ENCODE data around the gene SOX15. TPM values are rescaled to one million over a fixed set of nuclear protein-coding genes. Genes with fewer than 3 reads are reported as not detected.

SOX15 gene
- total RNA-seq, 4 donors from 2014 or later = 61.9 to 106 (median 77.8) TPM

DNA sequence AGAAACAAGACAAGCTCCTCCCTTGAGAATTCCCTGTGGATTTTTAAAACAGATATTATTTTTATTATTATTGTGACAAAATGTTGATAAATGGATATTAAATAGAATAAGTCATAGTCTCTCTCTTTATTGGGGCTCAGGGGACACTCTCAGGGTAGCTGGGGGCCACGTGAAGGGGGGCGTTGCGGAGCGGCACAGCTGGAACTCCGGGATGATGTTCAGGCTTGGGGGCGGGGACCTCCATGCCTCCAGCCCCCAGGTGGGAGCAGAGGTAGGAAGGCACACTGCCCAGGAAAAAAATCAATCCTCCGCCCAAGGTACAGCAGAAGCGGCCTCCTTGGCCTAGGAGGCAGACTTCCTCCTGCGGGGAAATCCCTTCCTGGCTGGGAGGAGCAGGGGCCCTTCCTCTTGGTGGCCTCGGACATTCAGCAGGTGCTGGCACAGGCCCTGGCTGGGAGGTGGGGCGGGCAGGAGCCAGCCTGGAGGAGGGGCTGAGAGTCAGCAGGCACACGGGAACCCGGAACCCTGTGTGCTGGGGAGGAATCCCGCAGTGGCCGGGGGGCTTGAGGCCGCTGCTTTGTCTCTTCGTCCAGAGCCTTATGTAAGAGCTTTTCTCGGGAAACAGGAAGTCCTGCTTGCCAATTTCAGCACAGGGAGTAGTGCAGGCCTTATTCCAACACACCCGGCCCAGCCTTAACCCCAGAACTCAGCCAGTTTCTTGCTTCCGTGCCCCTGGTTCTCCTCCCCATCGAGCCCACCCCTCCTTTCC is 31.9 kb downstream of the SOX15 start:
- H3K4me3 ChIP-seq (ENCODE audit: low read depth, poor library complexity, severe bottlenecking) = no peak overlapping the region
- intact Hi-C loops (cut with DNase I; ENCODE audit: low total_unique reads) = loop anchor here (10.0 kb wide), 2 partner anchors 63 to 203 kb away; partner anchors contain the start of genes KCTD11 and TMEM95
- DNase-seq (ENCODE audit: low spot score in 2 of 2) = peak; percentile 80 to 95
- WGBS, 2 donors = 3 to 9% methylated on average over 21 of the region's 21 CpGs
- no peak for TF ChIP-seq POLR2A (IDR thresholded peaks at IDR 0.05)

DNA sequence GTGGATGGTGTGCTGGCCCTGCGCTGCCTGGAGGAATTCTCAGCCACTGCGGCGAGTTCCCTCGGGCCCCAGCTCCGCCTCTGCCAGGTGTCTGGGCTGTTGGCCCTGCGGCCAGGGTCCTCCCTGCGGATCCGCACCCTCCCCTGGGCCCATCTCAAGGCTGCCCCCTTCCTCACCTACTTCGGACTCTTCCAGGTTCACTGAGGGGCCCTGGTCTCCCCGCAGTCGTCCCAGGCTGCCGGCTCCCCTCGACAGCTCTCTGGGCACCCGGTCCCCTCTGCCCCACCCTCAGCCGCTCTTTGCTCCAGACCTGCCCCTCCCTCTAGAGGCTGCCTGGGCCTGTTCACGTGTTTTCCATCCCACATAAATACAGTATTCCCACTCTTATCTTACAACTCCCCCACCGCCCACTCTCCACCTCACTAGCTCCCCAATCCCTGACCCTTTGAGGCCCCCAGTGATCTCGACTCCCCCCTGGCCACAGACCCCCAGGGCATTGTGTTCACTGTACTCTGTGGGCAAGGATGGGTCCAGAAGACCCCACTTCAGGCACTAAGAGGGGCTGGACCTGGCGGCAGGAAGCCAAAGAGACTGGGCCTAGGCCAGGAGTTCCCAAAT is 32.6 kb downstream of the SOX15 start:
- DNase-seq (ENCODE audit: low spot score in 2 of 2) = no peak
- intact Hi-C loops (cut with DNase I; ENCODE audit: low total_unique reads) = loop anchor here (10.0 kb wide), 2 partner anchors 62 to 202 kb away; partner anchors contain the start of genes KCTD11 and TMEM95
- TF ChIP-seq, protein P1, sequence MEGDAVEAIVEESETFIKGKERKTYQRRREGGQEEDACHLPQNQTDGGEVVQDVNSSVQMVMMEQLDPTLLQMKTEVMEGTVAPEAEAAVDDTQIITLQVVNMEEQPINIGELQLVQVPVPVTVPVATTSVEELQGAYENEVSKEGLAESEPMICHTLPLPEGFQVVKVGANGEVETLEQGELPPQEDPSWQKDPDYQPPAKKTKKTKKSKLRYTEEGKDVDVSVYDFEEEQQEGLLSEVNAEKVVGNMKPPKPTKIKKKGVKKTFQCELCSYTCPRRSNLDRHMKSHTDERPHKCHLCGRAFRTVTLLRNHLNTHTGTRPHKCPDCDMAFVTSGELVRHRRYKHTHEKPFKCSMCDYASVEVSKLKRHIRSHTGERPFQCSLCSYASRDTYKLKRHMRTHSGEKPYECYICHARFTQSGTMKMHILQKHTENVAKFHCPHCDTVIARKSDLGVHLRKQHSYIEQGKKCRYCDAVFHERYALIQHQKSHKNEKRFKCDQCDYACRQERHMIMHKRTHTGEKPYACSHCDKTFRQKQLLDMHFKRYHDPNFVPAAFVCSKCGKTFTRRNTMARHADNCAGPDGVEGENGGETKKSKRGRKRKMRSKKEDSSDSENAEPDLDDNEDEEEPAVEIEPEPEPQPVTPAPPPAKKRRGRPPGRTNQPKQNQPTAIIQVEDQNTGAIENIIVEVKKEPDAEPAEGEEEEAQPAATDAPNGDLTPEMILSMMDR (IDR thresholded peaks at IDR 0.05) = no peak
- no peak for TF ChIP-seq POLR2A (IDR thresholded peaks at IDR 0.05)
- WGBS, 2 donors = 39 to 48% methylated on average over 14 to 19 of the region's 19 CpGs
- no peak overlapping the region for H3K4me3 ChIP-seq (ENCODE audit: low read depth, poor library complexity, severe bottlenecking)

DNA sequence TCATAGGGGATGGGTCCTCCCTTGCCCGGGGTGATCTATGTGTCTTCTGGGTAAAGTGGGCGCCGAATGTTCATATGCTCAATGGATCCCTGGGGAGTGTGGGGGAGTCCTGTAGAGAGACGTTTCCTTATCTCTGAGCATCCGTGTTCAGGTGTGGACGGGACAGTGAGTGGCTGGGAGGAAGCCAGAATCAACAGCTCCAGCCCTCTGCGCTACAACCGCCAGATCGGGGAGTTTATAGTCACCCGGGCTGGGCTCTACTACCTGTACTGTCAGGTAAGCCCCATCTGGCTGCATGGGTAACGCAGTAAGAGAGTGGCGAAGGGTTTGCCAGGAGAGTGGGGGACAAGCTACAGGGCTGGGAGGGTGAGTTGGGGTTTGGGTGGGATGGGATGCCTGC is 33.3 kb downstream of the SOX15 start:
- 71 to 76% methylated on average over 12 of the region's 12 CpGs for WGBS, 2 donors
- no peak for DNase-seq (ENCODE audit: low spot score in 2 of 2)
- no peak overlapping the region for H3K4me3 ChIP-seq (ENCODE audit: low read depth, poor library complexity, severe bottlenecking)
- intact Hi-C loops (cut with DNase I; ENCODE audit: low total_unique reads) = loop anchor here (10.0 kb wide), 2 partner anchors 62 to 202 kb away; partner anchors contain the start of genes KCTD11 and TMEM95
- TF ChIP-seq, protein P1 (IDR thresholded peaks at IDR 0.05) = no peak
- TF ChIP-seq POLR2A (IDR thresholded peaks at IDR 0.05) = no peak

DNA sequence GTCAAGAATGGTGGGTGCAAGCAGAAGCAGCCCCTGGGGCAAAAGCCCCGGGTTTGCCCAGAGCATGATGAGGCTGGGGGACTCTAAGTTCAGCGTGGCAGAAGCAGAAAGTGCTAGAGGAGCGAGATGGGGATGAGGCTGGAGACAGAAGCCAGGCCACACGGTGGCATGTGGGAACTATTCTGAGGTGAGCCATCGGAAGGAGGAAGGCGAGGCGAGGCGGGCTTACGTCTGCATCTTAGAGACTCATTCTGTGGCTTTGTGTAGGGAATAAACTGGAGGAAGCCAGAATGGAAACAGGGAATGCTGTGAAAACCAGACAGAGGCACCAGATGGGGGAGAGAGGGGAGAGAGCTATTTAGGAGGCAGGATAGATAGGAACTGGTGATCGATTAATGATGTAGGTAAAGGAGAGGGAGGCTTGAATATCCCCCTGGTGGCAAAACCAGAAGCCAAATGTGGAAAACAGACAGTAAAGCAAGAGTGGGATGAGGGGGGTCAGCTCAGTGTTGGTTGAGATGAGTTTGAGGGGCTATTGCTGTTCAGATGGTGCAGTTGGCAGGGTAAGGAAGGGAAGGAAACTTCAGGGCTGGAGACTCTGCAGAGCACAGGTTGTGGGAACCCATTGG is 34.5 kb downstream of the SOX15 start:
- 45 to 57% methylated on average over 10 of the region's 10 CpGs for WGBS, 2 donors
- intact Hi-C loops (cut with DNase I; ENCODE audit: low total_unique reads) = loop anchor here (10.0 kb wide), 2 partner anchors 61 to 201 kb away; partner anchors contain the start of genes KCTD11 and TMEM95
- no peak for DNase-seq (ENCODE audit: low spot score in 2 of 2)
- H3K4me3 ChIP-seq (ENCODE audit: low read depth, poor library complexity, severe bottlenecking) = no peak overlapping the region
- TF ChIP-seq, protein P1 (IDR thresholded peaks at IDR 0.05) = no peak
- no peak for TF ChIP-seq POLR2A (IDR thresholded peaks at IDR 0.05)

DNA sequence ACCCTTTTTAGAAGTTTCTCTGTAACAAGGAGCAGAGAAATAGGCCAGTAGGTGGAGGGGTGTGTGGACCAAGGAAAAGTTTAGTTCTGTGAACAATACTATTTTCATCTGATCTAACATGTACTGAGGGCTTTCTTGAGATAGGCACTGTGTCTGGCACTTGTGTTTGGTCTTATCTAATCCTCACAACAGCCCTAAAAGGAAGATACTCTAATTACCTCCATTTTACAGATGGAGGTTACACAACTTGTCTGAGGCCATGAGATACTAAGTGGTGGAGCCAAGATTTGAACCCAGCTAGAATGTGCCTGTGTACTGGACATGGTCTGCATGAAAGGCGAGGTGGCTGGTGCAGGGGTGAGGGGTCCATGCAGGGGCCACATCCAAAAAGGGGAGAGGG is 36.5 kb downstream of the SOX15 start:
- 95 to 100% methylated on average over 1 of the region's 1 CpG for WGBS, 2 donors
- DNase-seq (ENCODE audit: low spot score in 2 of 2) = no peak
- intact Hi-C loops (cut with DNase I; ENCODE audit: low total_unique reads) = loop anchor here (10.0 kb wide), 2 partner anchors 59 to 199 kb away; partner anchors contain the start of genes KCTD11 and TMEM95

More for the DNA sequence above, 36.5 kb downstream of the SOX15 start:
- TF ChIP-seq, protein P1 (IDR thresholded peaks at IDR 0.05) = no peak
- TF ChIP-seq POLR2A (IDR thresholded peaks at IDR 0.05) = no peak
- no peak overlapping the region for H3K4me3 ChIP-seq (ENCODE audit: low read depth, poor library complexity, severe bottlenecking)

All from lower leg skin (tissue), 4 donors.